Natural killer cell (primary cell): Measurements from ENCODE around the gene PEAK1. TPM values are rescaled to one million over a fixed set of nuclear protein-coding genes. Genes with fewer than 3 reads are reported as not detected.
"Not testable (repeated sequence)": the region's sequence is repeated elsewhere in the genome, so short reads cannot be mapped to it uniquely, and the experiment has no call there.

ENCODE experiments used
- ATAC-seq, 3 donors: fragments of 150-1000 bp in 2 of 3; fragments of 200-7000 bp in 1 of 3; cut with Tn5 transposase; 1 replicate in 1 of 3; 2 replicates in 2 of 3; pipeline ENCODE4 v1.10.0; 2021; ENCODE audit warnings: mild to moderate bottlenecking in 2 of 3, moderate library complexity in 2 of 3
- DNase-seq, 2 donors: peaks; one replicate each; pipeline versions ENCODE4 v3.0.0 to v3.0.0-alpha.2; 2013 to 2021; ENCODE audit warnings: mixed read lengths in 1 of 2
- H3K27ac ChIP-seq: one replicate; pipeline ENCODE4 v1.5.1; 2013; ENCODE audit warnings: mild to moderate bottlenecking, low read length
- H3K27me3 ChIP-seq: one replicate; pipeline ENCODE4 v1.6.1; 2013; ENCODE audit warnings: low read length; ENCODE audit not compliant: control insufficient read depth, insufficient read depth
- H3K36me3 ChIP-seq: one replicate; pipeline ENCODE4 v1.6.1; 2013; ENCODE audit warnings: low read length; ENCODE audit not compliant: control insufficient read depth, insufficient read depth
- H3K4me1 ChIP-seq: one replicate; pipeline ENCODE4 v1.6.1; 2013; ENCODE audit warnings: low read length; ENCODE audit not compliant: control insufficient read depth, insufficient read depth
- H3K4me3 ChIP-seq: one replicate; pipeline ENCODE4 v1.5.1; 2013; ENCODE audit warnings: low read length
- H3K9me3 ChIP-seq: one replicate; pipeline ENCODE4 v1.6.1; 2013; ENCODE audit warnings: low read length; ENCODE audit not compliant: control insufficient read depth, insufficient read depth
- H3K27ac Mint-ChIP-seq, 2 donors: one replicate each; pipeline ENCODE4 v1.8.0; 2022; ENCODE audit warnings: mild to moderate bottlenecking in 2 of 2, mixed read lengths in 2 of 2, moderate library complexity in 1 of 2
- H3K27me3 Mint-ChIP-seq, 2 donors: one replicate each; pipeline ENCODE4 v1.8.0; 2022; ENCODE audit warnings: low read depth in 2 of 2, mixed read lengths in 2 of 2
- H3K36me3 Mint-ChIP-seq: one replicate; pipeline ENCODE4 v1.8.0; 2022; ENCODE audit warnings: mixed read lengths
- H3K4me1 Mint-ChIP-seq, 2 donors: one replicate each; pipeline ENCODE4 v1.8.0; 2022; ENCODE audit warnings: mixed read lengths in 2 of 2
- H3K4me3 Mint-ChIP-seq: one replicate; pipeline ENCODE4 v1.8.0; 2022; ENCODE audit warnings: mild to moderate bottlenecking, moderate library complexity, mixed read lengths
- H3K9me3 Mint-ChIP-seq, 2 donors: one replicate each; pipeline ENCODE4 v1.8.0; 2022; ENCODE audit warnings: mixed read lengths in 2 of 2
- WGBS: methylation state at CpG from one replicate; pipeline ENCODE4 v1.1.7; 2013; ENCODE audit warnings: missing lambda C conversion rate; ENCODE audit not compliant: insufficient coverage; 5-methylcytosine and 5-hydroxymethylcytosine counted together
- intact Hi-C: fragments of 100-400 bp; cut with micrococcal nuclease; formaldehyde crosslinking; loops from one replicate; pipeline ENCODE4 v1.14.2; 2022
- total RNA-seq, 4 donors: library from RNA; stranded (reverse); fragments of 120-200 nt in 1 of 4; gene quantifications; one replicate each; pipeline versions ENCODE4 v1.2.3 to v1.2.4, GENCODE V29; 2013 to 2022
- TF ChIP-seq, protein P1 (sequence below): fragments of 200-600 bp; IDR thresholded peaks from one replicate; pipeline ENCODE4 v1.8.0; 2022; ENCODE audit warnings: antibody characterized with exemption

The PEAK1 gene
- total RNA-seq, 3 donors from 2014 or later (not counting 1 experiment from before 2014, with no cell fraction given), result 59.3 to 73.9 (median 69.1) TPM

DNA sequence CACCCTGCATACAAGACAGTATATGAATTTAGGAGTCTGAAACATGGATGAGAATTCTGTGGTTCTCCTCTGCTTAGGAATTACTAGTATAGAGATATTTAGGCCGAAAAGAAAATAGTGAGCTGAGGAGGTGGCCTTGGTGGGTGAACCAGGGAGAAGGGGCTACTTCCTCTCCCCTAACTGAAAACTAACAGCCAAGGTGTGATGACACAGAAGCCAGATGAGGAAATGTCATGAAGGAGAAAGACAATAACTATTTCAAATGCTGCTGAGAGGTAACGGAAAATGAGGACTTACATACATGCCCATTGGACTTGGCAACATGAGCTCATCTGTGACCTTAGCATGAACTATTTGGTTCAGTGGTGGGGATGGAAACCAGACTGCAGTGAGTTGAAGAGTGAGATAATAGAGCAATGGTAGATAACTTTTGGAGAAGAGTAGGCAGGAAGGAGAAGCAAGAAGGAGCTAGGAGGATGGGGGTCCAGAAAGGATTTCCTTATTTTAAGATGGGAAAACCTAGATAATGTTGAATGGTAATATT, 234.6 kb downstream of the PEAK1 start:
- H3K9me3 ChIP-seq, result no peaks in the 10 kb centered on the region
- H3K27ac ChIP-seq, result peak overlapping the region; percentile 37
- TF ChIP-seq, protein P1, sequence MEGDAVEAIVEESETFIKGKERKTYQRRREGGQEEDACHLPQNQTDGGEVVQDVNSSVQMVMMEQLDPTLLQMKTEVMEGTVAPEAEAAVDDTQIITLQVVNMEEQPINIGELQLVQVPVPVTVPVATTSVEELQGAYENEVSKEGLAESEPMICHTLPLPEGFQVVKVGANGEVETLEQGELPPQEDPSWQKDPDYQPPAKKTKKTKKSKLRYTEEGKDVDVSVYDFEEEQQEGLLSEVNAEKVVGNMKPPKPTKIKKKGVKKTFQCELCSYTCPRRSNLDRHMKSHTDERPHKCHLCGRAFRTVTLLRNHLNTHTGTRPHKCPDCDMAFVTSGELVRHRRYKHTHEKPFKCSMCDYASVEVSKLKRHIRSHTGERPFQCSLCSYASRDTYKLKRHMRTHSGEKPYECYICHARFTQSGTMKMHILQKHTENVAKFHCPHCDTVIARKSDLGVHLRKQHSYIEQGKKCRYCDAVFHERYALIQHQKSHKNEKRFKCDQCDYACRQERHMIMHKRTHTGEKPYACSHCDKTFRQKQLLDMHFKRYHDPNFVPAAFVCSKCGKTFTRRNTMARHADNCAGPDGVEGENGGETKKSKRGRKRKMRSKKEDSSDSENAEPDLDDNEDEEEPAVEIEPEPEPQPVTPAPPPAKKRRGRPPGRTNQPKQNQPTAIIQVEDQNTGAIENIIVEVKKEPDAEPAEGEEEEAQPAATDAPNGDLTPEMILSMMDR, result no peak
- H3K36me3 ChIP-seq, result no peaks in the 10 kb centered on the region
- peak overlapping the region; percentile 59 to 79 for H3K27ac Mint-ChIP-seq
- no peaks in the 10 kb centered on the region for H3K27me3 Mint-ChIP-seq
- peaks cover 51% of the 10 kb centered on the region for H3K4me1 ChIP-seq
- DNase-seq (no peak), ATAC-seq (peak in 2 of 3 donors; percentile 25 to 29)
- intact Hi-C loops, result loop anchor here (5.0 kb wide), 1 partner anchor 237 kb away; the partner anchor contains the start of genes HMG20A and PEAK1
- WGBS, result 35% methylated on average over 1 of the region's 2 CpGs
- no peaks in the 10 kb centered on the region for H3K27me3 ChIP-seq
- peaks cover 62 to 63% of the 10 kb centered on the region in 2 donors for H3K4me1 Mint-ChIP-seq
- no peaks in the 10 kb centered on the region for H3K9me3 Mint-ChIP-seq
- H3K4me3 ChIP-seq, result no peak overlapping the region
- H3K36me3 Mint-ChIP-seq, result no peaks in the 10 kb centered on the region
- peak overlapping the region; percentile 35 for H3K4me3 Mint-ChIP-seq

DNA sequence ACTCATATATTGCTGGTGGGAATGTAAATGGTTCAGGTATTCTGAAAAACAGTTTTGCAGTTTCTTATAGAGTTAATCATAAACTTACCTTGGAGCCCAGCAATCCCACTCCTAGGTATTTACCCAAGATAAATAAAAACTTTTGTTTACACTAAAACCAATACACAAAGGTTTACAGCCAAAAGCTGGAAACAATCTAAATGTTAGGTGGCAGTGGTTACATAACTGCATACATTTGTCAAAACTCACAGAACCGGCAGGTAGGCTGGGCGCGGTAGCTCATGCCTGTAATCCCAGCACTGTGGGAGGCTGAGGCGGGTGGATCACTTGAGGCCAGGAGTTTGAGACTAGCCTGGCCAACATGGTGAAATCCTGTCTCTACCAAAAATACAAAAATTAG, 235.6 kb downstream of the PEAK1 start:
- H3K36me3 ChIP-seq, H3K27ac ChIP-seq, H3K9me3 Mint-ChIP-seq, H3K27me3 ChIP-seq, H3K36me3 Mint-ChIP-seq, DNase-seq, H3K9me3 ChIP-seq, H3K27me3 Mint-ChIP-seq, ATAC-seq, H3K4me3 Mint-ChIP-seq, H3K4me3 ChIP-seq: not testable (repeated sequence)
- Mint-ChIP-seq H3K27ac (peak overlapping the region; percentile 59 to 79), H3K4me1 (peaks cover 66 to 67% of the 10 kb centered on the region in 2 donors)
- 93% methylated on average over 4 of the region's 4 CpGs for WGBS
- H3K4me1 ChIP-seq, result peaks cover 54% of the 10 kb centered on the region
- intact Hi-C loops, result loop anchor here (5.0 kb wide), 1 partner anchor 172 kb away; no protein-coding TSS in a partner anchor

DNA sequence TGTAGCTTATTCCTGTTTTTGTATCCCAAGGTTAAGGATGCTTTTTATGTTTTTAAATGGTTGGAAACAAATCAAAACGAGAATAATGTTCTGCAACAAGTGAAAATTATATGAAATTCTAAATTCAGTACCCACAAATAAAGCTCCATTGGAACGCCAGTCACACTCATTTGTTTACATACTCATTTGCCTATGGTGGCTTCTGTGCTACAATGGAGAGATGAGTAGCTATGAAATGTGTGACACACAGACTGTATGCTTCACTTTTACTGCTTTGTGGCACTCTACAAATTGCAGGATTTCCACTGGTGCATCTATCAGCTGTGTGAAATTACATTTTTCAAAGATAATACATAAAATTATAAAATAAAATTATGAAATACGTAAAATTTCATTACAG, 236.8 kb downstream of the PEAK1 start:
- intact Hi-C loops, result loop anchor here (5.0 kb wide), 1 partner anchor 171 kb away; no protein-coding TSS in a partner anchor
- DNase-seq (no peak), ATAC-seq (no peak)
- peak overlapping the region; percentile 86 to 89 for H3K27ac Mint-ChIP-seq
- Histone ChIP-seq H3K36me3 (no peaks in the 10 kb centered on the region), H3K4me1 (peaks cover 59% of the 10 kb centered on the region), H3K27ac (peak overlapping the region; percentile 75), H3K9me3 (no peaks in the 10 kb centered on the region), H3K27me3 (no peaks in the 10 kb centered on the region), H3K4me3 (no peak overlapping the region)
- WGBS, result 70% methylated on average over 2 of the region's 3 CpGs
- peaks cover 73 to 76% of the 10 kb centered on the region in 2 donors for H3K4me1 Mint-ChIP-seq
- TF ChIP-seq, protein P1, result no peak
- no peaks in the 10 kb centered on the region for H3K36me3 Mint-ChIP-seq
- no peak overlapping the region for H3K4me3 Mint-ChIP-seq
- H3K27me3 Mint-ChIP-seq, result no peaks in the 10 kb centered on the region
- H3K9me3 Mint-ChIP-seq, result no peaks in the 10 kb centered on the region

DNA sequence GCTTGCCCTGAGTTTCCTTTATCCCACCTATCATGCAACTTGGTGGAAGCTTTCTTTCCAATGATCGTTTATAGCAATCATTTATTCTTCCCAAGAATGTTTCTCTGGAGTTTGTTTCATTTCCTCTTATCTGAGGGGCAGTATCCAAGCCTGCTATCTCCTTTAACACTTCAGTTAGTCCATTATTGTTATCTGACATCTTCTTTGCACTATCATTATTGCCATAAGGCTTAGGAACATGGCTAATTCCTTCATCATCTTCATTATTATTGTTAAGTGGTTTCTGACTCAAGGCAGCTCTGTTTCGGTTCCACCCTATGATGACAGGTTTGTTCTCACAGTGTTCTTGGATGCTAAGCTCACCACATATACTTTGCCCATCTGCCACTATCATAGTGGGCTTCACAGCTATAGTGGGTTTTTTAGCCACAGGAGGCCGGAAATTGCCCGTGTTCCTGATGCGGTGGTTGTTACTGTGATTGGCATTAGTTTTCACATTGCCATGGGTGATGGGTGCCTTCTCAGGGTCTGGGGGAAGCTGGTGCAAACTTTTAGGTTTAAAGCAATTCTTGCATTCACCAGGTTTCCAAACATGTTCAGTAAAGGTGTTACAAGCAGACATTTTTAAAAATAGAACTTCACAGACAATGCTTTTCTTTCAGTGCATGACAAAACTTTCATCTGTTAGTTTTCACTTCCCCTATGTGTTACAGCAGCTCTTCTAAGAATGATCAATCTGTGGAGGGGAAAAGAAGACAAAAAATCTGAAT, 238.4 kb downstream of the PEAK1 start:
- TF ChIP-seq, protein P1, result no peak
- Histone ChIP-seq H3K9me3 (no peaks in the 10 kb centered on the region), H3K36me3 (no peaks in the 10 kb centered on the region), H3K4me3 (no peak overlapping the region), H3K27ac (peak overlapping the region; percentile 75), H3K4me1 (peaks cover 48% of the 10 kb centered on the region), H3K27me3 (no peaks in the 10 kb centered on the region)
- H3K36me3 Mint-ChIP-seq, result no peaks in the 10 kb centered on the region
- H3K27ac Mint-ChIP-seq, result peak overlapping the region; percentile 86 to 89
- ATAC-seq (peak; percentile 65 to 80 (median 73)), DNase-seq (peak; percentile 44 to 57)
- intact Hi-C loops, result loop anchor here (5.0 kb wide), 1 partner anchor 169 kb away; no protein-coding TSS in a partner anchor
- peak overlapping the region; percentile 79 for H3K4me3 Mint-ChIP-seq
- H3K4me1 Mint-ChIP-seq, result peaks cover 62 to 64% of the 10 kb centered on the region in 2 donors
- no peaks in the 10 kb centered on the region for H3K27me3 Mint-ChIP-seq
- H3K9me3 Mint-ChIP-seq, result no peaks in the 10 kb centered on the region
- WGBS, result 23% methylated on average over 5 of the region's 5 CpGs
